Activated T-cell treated with anti-CD3 and anti-CD28 coated beads for 24 hours (primary cell): ENCODE results near the gene TGFB2.

Experiments
- DNase-seq: peaks from one replicate; pipeline ENCODE4 v3.0.0-alpha.2; 2020; ENCODE audit warnings: low read depth

Gene TGFB2

GRCh38 chr1:218463194-218464156, 118.3 kb downstream of the TGFB2 start:
- no peak for DNase-seq

DNA sequence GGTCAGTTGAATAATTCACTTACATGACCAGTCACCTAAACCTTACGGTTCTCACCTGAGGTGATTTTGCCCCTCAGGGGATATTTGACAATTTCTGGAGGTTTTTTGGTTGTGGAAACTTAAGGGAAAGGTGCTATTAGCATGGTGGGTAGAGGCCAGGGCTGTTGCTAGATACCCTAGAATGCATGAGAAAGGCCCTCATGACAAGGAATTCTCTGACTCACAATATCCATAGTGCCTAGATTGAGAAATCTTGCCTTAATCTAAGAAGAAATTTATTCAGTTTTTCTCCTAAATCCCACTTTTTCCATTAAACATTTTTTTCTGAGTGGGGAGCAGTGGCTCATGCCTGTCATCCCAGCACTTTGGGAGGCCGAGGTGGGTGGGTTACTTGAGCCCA, 119.7 kb downstream of the TGFB2 start:
- DNase-seq = no peak

DNA sequence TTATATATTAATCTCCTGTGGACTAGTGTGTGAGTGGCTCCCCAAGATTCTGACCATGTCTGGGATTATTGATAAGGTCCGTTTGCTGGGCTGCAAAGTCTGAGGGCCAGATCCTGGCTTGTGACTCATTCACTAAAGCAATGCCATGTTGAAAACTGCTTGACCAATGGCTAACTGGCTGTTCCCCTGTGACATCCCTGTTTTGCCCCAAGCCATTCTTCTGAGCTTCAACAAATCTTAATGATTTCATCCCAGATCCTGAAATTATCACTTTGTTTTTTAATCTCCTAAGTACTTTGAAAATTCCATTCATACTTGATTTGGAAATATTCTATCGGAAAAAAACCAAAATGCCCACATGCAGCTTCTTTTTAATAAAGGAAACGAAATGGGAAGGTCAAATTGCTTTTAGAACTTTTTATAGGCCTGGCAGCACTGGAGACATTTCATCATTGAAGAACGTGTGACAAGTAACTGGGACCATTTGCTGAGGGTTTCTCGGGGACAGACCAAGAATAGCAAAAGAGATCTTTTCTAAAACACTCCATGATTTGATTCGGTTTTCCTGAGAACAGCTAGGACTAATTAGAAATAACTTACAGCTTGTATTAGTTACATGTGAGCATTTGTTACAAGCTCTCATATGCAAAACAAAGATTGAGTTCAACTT, 121.3 kb downstream of the TGFB2 start:
- DNase-seq = no peak

DNA sequence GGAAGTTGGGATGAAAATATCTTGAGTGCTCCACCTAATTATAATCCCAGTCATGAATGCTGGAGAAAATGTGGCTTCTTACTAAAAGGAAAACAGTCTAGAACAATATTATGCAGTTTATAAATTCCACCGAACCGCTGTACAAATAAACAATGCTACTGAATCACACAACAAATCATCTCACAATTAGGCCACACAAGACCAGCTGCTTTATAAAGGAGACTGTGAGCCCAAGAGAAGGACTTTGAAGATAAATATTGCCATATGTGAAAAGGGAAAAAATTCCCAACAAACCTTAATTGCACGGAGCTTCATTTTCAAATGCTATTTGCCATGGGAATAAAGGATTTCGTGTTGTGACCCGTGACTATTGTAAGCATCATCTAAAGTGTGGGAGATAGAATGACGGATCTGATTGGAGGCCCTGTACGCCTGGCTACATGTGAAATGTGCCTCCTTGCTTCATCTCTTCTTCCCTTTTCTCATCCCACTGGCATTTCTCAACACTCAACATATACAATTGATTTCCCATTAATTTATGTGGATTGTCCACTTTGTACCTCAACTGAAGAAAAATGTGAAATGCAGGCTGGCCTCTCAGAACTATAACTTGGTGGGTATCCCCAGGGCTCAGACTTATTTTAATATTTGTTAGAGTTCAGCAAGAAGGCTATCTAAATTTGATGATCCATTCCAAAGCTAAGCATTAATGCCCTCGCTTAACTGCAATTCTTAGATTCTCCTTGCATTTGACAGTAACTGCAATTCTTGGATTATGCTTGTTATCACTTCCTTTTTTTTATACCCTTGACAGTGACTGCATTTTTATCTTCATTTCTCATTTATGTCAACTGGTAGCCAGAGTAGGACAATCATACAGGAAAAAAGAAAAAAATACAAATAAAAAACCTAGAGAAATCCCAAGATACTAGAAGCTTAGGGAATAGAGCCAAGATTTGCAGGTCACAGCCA, 122.3 kb downstream of the TGFB2 start:
- DNase-seq = no peak

DNA sequence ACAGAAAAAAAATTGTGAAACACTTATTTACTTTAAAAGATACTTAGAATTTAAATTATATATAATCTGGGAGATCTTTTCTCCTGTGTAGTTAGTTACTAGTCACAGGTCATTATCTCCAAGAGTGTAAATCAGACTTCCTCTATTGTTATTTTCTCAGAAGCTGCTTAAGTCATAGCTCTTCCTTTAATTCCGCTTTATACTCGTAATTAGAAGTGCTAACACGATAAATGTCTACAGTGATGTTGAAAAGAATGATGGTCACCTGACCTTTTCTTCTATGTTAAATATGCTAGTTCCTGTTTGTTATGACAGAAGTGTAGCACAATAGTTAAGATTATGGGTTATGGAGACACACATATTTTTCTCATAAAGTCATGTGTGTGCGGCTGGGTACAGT, 123.6 kb downstream of the TGFB2 start:
- DNase-seq = no peak

GRCh38 chr1:218472885-218473284, 127.7 kb downstream of the TGFB2 start:
- no peak for DNase-seq

DNA sequence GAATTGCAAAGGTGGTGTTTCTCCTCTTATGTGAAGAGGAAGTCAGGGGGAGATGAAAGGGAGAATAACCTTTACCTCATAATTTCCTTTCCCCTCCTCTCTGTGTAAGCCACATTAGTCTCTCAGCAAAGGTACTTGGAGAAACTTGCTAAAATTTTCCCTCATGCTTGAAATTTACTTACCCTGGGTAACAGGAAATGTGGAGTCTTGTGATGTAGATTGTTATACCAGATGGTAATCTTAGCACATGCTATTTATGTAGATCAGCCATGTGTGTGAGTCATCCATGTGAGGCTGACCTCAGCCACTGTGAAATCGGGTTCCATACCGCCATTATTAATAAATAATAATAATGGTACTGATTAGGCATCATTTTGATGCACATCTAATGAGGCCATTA, 128.4 kb downstream of the TGFB2 start:
- no peak for DNase-seq

- DNase-seq = no peak
Measured at GRCh38 chr1:218474128-218474527, 129.0 kb downstream of the TGFB2 start.

DNA sequence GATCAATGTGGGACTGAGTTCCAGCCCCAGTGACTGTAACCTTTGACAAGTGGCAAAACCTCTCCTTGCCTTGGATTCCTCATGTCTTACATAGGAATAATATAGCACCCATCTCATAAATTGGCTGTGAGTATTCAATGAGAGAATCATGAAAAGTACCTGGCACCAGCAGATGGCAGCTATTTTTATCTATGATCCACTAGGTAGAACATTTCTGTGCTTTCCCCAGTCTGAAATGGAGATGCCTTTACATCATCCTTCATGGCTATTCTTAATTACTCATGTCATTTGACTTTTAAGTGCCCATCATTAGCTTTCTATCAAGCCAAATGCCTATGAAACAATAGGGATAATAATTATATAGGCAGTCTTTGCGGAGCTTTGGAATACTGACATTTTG, 130.1 kb downstream of the TGFB2 start:
- no peak for DNase-seq

GRCh38 chr1:218475699-218476098, 130.6 kb downstream of the TGFB2 start:
- no peak for DNase-seq

DNA sequence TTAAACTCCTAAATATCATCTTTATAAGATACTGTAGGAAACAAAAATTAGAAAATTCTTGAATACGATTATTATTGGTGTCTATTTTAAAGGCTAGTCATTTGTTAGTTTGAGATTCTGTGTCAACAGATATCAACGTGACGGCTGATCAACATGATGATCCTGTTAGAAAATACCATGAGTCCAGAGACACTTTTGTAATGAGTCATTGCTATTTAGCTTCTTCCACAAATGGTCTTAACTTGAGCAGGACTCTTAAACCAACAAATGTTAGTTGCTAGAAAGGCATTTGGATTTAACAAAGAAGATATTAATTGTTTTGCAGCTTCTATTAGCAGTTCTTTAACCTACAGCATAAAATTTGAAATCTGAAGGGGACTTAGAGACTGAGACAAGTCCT, 131.2 kb downstream of the TGFB2 start:
- no peak for DNase-seq

DNA sequence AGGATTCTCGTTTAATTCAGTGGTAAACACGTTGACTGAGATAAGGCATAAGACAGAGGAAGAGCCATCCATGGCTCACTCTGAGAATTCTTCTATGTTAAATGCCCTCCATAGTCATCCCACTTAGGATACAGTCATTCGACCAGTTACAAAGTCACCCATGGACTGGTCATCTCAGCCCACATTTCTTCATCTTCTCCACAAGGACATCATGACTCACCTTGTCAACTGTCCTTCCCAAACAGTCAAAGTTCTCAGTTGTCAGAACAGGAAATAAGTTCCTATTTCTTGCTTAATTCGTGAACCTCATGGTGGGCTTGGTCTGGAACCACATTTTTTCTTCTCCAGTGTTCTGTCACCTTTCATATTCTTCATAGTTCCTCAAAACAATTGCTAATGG, 133.2 kb downstream of the TGFB2 start:
- no peak for DNase-seq

GRCh38 chr1:218479436-218480115, 134.4 kb downstream of the TGFB2 start:
- no peak for DNase-seq

DNA sequence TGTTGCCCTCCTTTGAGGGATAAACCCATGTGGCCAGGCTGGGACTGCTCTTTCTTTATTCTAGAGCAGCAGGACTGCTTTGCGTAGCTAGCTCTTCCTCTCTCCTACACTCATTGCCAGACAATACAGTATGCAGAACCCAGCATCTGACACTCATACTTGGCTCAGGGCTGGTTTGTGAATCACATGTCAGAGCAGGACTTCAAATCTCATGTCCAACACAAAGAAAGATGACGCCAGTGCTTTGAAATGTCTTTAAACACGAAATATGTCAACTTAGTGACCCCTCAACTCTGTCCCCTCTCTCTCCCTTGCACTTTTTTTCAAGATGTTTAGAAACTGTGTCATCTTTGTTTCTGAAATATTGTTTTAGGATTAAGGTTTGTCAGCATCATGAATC, 135.0 kb downstream of the TGFB2 start:
- no peak for DNase-seq

DNA sequence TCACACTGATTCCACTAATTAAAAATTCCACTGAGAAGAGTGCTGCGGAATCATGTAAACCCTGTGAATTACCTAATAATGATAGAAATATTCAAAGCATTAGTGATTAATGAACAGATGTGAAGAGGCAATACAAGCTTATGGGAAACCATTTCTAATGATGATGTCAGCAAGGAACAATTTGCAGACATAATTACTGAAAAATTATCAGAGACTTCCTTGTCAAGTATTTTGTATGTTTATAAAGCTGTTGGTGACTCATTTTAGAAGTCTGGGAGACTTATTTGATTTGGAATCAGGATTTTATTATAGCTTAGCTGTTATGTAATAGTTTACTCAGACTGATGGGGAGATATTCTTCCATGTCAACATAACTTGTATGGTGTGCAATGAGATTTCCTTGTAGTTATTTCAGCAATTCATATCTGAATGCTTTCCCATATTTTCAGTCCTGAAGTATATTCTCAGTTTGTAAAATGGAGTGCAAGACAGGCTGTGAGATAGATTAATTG, 135.5 kb downstream of the TGFB2 start:
- DNase-seq = no peak

DNA sequence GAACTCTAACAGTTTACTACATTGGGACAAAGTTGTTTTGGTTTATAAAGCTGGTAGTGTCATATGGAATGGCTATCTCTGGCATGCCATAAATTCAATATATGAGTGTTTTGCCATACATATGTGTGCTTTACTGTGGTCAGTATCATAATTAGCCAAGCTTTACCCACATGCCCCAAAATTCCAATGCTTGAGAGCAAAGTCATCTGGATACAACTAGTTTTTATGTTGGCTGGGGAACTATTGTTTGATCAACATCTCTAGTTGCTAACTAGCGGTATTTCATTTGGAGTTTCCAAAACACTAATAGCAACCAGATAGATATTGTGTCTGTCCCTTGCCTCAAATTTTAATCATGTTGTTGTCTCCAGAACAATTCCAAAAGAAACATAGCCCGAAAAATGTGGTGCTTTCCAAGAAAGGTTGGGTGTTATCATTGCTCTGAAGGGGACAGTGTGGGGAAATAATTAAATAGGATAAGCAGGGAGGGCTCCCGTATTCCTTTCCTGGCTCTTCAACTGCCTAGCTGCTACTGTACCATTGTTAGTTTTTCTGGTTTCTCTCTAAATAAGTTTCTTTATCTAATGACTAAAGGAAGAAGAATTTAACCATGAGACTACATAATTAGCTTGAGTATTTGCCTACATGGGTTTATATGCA, 136.1 kb downstream of the TGFB2 start:
- no peak for DNase-seq

- DNase-seq = no peak
Measured at GRCh38 chr1:218482683-218483082, 137.5 kb downstream of the TGFB2 start.

DNA sequence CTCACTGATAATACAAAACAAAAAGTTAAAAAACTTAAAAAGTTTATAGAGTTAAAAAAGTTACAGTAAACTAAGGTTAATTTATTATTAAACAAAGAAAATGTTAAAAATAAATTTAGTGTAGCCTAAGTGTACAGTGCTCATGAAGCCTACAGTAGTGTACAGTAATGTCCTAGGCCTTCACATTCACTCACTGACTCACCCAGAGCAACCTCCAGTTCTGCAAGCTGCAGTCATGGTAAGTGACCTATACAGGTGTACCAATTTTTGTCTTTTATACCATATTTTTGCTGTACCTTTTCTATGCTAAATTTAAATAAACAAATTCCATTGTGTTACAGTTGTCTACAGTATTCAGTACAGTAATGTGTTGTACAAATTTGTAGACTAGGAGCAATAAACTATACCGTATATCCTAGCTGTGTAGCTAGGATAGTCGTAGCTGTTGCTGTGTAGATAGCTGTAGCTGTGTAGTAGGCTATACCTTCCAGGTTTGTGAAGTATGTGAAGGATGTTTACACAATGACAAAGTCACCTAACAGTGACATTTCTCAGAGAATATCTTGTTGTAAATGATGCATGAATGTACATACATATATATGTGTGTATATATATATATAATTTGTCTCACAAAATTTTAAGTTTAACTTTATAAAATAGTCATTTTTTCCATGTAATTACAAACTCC, 140.2 kb downstream of the TGFB2 start:
- DNase-seq = no peak

GRCh38 chr1:218488531-218488930, 143.4 kb downstream of the TGFB2 start:
- no peak for DNase-seq

DNA sequence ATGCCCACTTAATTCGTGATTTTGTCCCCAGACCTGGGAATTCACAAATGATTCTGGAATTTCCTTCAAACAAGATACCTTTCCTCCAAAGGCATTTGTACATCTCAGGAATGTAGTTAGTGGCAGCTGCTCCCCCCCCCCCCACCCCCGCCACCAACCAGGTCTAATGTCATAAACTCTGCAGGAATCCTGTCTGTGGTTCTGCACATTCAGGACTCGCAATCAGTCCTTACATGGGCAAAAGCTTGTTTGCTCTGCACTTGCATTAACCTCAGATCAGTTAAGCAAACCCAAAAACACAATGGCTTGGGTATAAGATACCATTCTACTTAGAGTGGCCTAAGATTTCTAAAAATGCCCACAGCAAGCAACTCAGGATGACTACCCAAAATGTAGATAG, 143.8 kb downstream of the TGFB2 start:
- DNase-seq = no peak
